ENCODE data around the gene CLTB.

DNA sequence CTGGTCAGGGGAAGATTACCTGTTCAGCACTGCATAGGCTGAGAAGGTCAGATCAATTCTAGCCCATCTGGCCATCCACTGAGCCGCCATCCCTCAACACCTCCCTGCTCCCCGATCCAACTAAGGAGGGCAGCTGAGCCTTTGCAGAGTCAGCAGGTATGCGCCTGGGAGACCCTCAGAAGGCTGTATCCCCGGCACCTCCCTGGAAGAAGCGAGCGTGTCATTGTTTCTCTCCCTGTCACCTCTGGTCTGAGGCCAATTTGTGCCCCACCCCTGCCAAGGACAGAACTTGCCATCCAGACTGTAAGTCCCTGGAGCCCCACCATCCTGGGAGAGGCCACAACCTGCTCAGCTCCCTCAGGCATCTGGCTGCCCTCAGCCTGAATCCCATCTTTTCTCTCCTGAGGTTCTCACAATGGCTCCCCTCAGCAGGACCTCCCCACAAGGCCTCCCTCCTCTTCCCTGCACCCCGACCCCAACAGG, 2.6 kb downstream of the CLTB start:
- TF ChIP-seq RAD21 (IDR thresholded peaks at IDR 0.05; ENCODE audit: low read length): no peak
- no peak for TF ChIP-seq JUND (IDR thresholded peaks at IDR 0.05)
- TF ChIP-seq SMC3 (IDR thresholded peaks at IDR 0.05; ENCODE audit: low read depth, low read length): no peak
- TF ChIP-seq, protein P1, sequence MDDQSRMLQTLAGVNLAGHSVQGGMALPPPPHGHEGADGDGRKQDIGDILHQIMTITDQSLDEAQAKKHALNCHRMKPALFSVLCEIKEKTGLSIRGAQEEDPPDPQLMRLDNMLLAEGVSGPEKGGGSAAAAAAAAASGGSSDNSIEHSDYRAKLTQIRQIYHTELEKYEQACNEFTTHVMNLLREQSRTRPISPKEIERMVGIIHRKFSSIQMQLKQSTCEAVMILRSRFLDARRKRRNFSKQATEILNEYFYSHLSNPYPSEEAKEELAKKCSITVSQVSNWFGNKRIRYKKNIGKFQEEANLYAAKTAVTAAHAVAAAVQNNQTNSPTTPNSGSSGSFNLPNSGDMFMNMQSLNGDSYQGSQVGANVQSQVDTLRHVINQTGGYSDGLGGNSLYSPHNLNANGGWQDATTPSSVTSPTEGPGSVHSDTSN (IDR thresholded peaks at IDR 0.05): no peak
